HL-60/S4 (cell line): ENCODE data around the gene TRAM2.

Experiments used
- in situ Hi-C: fragments of 300-500 bp; cut with MboI; formaldehyde crosslinking; loops from 2 replicates; pipeline ENCODE4 v1.14.3; 2022; ENCODE audit warnings: low sequenced_read_pairs

Gene TRAM2

GRCh38 chr6:52595000-52595795, 18.3 kb upstream of the TRAM2 start:
- in situ Hi-C loops: no loop called here

DNA sequence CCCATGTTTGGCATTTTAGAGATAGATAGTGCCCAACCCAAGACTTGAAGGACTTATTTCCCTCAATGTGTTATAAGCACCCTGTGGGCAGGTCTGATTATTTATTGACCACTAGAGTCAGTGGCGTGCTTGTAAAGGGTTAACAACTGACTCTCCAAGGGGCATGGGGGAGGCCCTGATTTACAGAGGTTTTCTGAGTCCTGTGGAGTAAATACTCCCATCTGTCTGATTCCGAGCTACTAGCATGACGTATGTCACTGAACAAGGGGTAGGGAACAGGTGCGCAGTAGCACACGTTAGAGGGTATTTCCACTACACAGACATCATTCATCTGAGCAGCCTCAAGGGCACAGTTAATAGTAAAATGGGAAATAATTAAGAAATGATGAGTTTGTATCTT, 17.4 kb upstream of the TRAM2 start:
- in situ Hi-C loops: no loop called here

DNA sequence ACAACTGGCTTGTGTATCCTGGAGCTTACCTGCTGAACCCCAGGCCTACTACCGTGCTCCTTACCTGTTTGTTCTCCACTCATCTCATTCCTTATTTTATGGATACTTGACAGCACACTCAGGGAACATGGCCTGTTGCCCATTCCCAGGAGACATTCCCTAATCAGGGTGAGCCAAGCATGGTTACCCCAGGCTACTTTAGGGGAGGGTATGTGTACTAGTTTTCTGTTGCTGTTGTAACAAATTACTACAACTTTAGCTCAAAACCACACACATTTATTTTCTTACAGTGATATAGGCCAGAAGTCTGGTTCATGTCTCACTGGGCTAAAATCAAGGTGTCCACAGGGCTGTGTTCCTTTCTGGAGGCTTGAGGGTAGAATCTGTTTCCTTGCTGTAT, 15.0 kb upstream of the TRAM2 start:
- in situ Hi-C loops: no loop called here

- in situ Hi-C loops: no loop called here
Observed at GRCh38 chr6:52590152-52590891, 13.5 kb upstream of the TRAM2 start.

DNA sequence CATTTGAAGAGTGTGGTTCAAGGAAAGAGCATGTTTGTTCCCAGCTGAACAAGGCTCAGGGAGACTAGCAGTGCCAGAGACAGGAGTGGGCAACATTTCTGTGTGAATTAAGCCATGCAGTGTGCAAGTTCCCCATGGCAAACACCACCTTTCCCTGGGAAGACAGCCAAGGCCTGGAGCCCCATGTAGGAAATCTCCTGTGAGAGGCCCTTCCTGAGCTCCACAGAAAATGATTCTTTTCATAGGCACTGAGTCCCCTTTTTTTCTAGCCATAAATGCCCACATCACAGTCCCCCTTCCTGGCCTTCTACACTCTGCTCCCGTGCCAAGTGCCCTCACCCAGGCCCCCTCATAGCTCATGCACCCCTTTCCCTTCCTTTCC, 11.8 kb upstream of the TRAM2 start:
- in situ Hi-C loops: no loop called here

DNA sequence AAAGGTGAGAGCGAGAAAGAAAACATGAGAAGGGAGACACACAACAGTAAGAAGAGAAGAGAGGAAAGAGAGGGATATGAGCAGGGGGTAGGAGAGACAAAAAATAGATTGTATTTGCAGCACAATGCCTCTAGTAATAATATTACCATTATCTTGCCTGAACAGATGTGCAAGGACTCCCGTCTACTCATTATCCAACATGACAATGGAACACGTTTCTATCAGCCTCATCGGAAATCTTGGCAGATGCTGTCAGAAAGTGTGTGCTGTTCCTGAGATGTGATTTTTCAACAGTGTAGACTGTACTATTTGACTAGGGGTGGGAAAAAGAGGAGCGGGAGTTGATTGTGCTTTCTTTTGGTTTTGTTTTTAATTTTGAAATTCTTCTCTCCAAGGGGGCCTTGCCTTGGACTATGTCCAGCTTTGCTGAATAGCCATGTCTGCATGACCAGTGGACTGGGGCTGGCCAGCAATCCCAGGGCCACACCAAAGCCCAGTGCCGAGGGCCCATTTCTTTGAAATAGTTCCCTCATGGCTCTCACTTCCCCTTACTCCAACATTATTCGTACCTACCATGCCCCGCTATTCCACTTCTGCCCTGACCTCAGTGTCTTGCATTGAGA, 11.3 kb upstream of the TRAM2 start:
- in situ Hi-C loops: no loop called here

DNA sequence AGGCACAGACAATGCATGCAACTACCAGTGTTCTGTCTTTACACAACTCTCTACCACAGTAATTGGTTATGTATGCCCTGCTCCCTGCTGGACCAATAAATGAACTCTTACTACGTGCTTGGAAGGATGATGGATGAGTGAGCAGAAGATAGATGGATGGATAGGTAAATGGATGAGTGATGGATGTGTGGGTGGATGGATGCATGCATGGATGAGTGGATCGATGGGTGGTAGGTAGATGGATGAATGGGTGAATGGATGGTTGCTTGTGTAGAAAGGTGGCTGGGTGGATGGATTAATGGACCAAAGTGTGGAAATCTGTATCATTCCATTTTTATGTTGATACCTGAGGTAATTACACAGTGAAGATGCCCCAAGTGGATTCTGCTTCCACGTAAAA, 10.1 kb upstream of the TRAM2 start:
- in situ Hi-C loops: no loop called here

DNA sequence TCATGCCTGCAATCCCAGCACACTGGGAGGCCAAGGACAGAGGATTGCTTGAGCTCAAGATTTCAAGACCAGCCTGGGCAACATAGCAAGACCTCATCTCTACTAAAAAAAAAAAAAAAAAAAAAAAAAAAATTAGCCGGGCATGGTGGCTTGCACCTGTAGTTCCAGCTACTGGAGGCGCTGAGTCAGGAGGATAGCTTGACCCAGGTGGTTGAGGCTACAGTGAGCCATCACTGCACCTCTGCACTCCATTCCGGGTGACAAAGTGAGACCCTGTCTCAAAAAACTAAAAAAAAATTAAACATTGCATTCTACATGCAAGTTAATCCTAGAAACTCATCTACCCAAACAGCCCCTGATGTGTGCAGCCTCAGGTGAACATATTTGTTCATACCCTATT, 7.3 kb upstream of the TRAM2 start:
- in situ Hi-C loops: no loop called here

DNA sequence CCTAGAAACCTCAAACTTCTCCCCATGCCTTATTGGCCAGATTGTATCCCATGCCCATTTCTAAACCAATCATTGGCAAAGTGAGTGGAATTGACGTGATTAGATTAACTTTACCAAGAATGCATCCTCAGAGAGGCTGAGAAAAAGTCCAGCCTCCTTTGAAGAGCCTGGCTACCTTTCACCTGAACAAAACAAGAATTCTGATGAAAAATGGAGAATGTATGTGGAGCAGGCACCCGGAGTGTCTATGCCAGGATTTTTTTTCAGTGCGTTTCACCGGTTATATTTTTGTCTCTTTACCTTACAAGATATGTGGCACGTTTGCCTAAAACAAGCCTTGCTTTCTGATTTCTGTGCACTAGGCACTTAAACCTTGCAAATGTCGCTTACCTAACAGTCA, 6.1 kb upstream of the TRAM2 start:
- in situ Hi-C loops: no loop called here

GRCh38 chr6:52582446-52582845, 5.6 kb upstream of the TRAM2 start:
- in situ Hi-C loops: no loop called here

DNA sequence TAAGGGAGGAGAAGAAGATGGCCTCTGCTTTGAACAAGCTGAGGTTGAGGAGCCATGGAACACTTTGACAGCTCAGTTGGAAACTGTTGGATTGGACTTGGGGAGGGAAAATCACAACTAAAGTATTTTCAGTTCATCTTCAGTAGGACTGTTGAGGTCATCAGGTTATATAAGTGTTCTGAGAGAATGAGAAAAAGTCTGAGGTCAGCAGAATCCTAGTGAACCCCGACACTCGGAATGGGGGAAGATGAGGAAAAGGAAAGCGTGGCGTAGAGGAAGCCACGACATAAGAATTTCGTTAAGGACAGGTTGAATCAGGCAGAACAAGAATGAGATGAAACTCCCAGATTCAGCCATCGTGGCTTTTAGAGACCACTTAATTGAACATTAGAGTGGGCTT, 4.0 kb upstream of the TRAM2 start:
- in situ Hi-C loops: no loop called here

- in situ Hi-C loops: no loop called here
Observed at GRCh38 chr6:52579006-52579660, 2.3 kb upstream of the TRAM2 start.

DNA sequence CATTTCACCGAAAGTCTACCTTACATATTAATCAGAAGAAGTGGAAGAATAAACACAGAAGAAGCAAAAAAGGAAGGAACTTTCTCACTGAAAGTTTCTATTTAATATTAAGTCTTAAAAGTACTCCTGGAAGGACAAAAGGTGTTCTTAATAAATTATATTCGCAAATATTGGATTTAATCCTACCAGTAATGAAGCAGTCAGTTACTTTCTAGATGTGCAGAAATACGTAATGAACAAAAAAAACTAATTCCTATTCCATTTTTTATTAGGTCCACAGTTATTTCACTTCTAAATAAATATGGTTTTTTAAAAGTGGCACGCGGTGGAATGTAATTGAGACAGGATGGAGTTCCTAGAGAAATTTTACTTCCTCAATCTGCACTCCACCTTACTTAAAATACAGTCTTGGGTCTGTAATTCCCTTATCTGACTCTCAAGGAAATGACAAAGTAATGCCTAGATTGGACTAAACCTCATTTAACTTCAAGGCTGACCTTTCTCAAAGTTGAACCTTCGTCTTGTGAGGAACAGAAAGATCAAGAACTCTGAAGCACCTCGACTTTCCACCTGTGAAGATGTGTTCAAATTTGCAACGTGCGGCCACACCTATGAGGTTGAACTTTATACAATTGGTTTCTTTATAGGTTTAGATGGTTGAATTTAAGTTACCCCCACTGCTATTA, 1.1 kb upstream of the TRAM2 start:
- in situ Hi-C loops: no loop called here

- in situ Hi-C loops: no loop called here
Observed at GRCh38 chr6:52576392-52577021, 353 bp downstream of the TRAM2 start.

- in situ Hi-C loops: no loop called here
Observed at GRCh38 chr6:52576054-52576391, 837 bp downstream of the TRAM2 start.

GRCh38 chr6:52575502-52575892, 1.4 kb downstream of the TRAM2 start:
- in situ Hi-C loops: no loop called here

DNA sequence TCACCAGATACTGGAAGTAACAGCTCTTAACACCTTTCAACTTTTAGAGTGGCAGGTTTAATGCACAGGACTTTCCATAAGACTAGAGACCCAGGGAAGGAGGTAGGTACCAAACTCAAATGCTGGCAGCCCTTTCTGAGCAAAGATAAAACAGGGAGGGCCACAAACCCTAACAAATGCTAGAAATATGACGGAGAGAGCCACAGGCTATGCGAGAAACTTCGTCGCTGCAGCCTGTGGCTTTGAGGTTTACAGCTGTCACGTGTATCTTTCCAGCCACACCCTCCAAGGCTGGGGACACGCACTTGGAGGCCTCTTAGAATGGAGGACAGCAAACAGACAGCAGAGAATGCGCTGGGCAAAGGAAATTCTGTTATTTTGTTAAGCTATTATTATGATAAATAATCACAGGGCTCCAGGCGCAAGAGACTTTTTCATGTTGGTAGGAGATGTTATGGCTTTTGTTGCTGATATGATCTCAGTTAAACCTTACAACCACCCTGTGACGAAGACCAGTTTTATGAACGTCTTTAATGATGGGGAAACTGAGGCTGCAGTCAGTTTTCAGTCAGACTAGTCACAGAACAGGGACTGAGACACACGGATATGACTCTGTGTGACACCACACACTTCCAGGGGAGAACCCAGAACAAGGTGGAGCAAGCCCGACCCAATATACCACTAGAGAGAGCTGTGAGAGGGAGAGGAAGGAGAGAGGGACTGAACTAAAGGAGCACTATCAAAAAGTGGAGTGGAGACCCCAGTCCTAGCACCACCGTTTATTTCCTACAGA, 2.0 kb downstream of the TRAM2 start:
- in situ Hi-C loops: no loop called here

DNA sequence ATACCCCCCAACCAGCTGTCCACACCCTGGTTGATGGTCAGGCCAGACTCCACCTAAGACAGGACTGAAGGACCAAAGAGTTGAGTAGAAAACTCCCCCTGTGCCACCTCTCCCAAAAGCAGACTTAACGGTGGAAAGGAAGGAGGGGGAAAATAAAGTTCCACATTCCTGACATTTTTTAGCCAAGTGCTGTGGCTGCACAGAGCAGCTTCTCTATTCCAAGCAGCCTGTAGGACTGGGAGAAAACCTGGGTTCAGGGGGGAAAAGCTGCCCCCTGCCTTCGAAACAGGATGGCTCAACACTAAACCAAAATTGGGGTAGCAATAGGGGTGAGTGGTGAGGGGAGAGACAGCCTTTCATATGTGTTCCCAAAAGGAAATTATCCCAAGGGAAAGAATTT, 3.6 kb downstream of the TRAM2 start:
- in situ Hi-C loops: no loop called here

GRCh38 chr6:52572536-52572935, 4.3 kb downstream of the TRAM2 start:
- in situ Hi-C loops: no loop called here
